ENCODE data around the gene LRRC37A3. TPM values are rescaled to one million over a fixed set of nuclear protein-coding genes. Genes with fewer than 3 reads are reported as not detected.
"Not testable (repeated sequence)": the region's sequence is repeated elsewhere in the genome, so short reads cannot be mapped to it uniquely, and the experiment has no call there.

LRRC37A3 gene
- total and polyA plus RNA-seq, 4 experiments from 2014 or later, result 0.60 to 42.8 (median 19.4) TPM

- Mint-ChIP-seq H3K4me1 (peaks cover 13 to 30% (median 15%) of the 10 kb centered on the region in 4 donors), H3K4me3 (peak overlapping the region; percentile 89 to 93 (median 91)), H3K27ac (peak overlapping the region; percentile 85 to 96 (median 95))
- peak overlapping the region; percentile 68 for H3K27ac ChIP-seq (ENCODE audit: low read depth, low read length)
- intact Hi-C loops (cut with micrococcal nuclease), result loop anchor here (5.0 kb wide), 1 partner anchor 54 kb away; no protein-coding TSS in a partner anchor
- H3K36me3 ChIP-seq (ENCODE audit: insufficient read depth, low read length); CTCF ChIA-PET (ENCODE audit: partially characterized antibody); H3K27me3 ChIP-seq (ENCODE audit: insufficient read depth, low read length); H3K27me3 Mint-ChIP-seq; H3K4me1 ChIP-seq (ENCODE audit: insufficient read depth, low read length); H3K9me3 Mint-ChIP-seq; H3K36me3 Mint-ChIP-seq; H3K9me3 ChIP-seq (ENCODE audit: control insufficient read depth in 1 of 2, low read length in 2 of 2): not testable (repeated sequence)
- H3K4me3 ChIP-seq (ENCODE audit: low read length in 2 of 2), result peak overlapping the region in 1 of 2 donors; percentile 55
- DNase-seq, result peak in 3 of 5 donors; percentile 22 to 53 (median 29)
- POLR2A ChIA-PET (ENCODE audit: partially characterized antibody), result interaction anchor here (1.9 kb wide), 1 partner anchor 55 kb away, joined by 6 read pairs; no protein-coding TSS in a partner anchor
Measured at GRCh38 chr17:64836623-64837017, 82.7 kb downstream of the LRRC37A3 start.

GRCh38 chr17:64834060-64834459, 85.2 kb downstream of the LRRC37A3 start:
- CTCF ChIA-PET (ENCODE audit: partially characterized antibody); POLR2A ChIA-PET (ENCODE audit: partially characterized antibody); H3K9me3 Mint-ChIP-seq; H3K27me3 Mint-ChIP-seq; H3K36me3 Mint-ChIP-seq; H3K9me3 ChIP-seq (ENCODE audit: control insufficient read depth in 1 of 2, low read length in 2 of 2); H3K27ac ChIP-seq (ENCODE audit: low read depth, low read length); intact Hi-C loops (cut with micrococcal nuclease); DNase-seq; H3K4me3 ChIP-seq (ENCODE audit: low read length in 2 of 2); H3K4me1 ChIP-seq (ENCODE audit: insufficient read depth, low read length); H3K36me3 ChIP-seq (ENCODE audit: insufficient read depth, low read length); H3K27me3 ChIP-seq (ENCODE audit: insufficient read depth, low read length): not testable (repeated sequence)
- peak overlapping the region in 5 of 7 donors; percentile 48 to 57 (median 52) for H3K27ac Mint-ChIP-seq
- H3K4me1 Mint-ChIP-seq, result peaks cover 18 to 43% (median 21%) of the 10 kb centered on the region in 4 donors
- peak overlapping the region in 2 of 8 donors; percentile 29 to 46 for H3K4me3 Mint-ChIP-seq

GRCh38 chr17:64830631-64831040, 88.6 kb downstream of the LRRC37A3 start:
- DNase-seq; H3K27me3 Mint-ChIP-seq; H3K4me3 Mint-ChIP-seq; intact Hi-C loops (cut with micrococcal nuclease); H3K9me3 Mint-ChIP-seq; POLR2A ChIA-PET (ENCODE audit: partially characterized antibody); H3K27ac ChIP-seq (ENCODE audit: low read depth, low read length); H3K4me1 ChIP-seq (ENCODE audit: insufficient read depth, low read length); H3K27ac Mint-ChIP-seq; H3K27me3 ChIP-seq (ENCODE audit: insufficient read depth, low read length); H3K9me3 ChIP-seq (ENCODE audit: control insufficient read depth in 1 of 2, low read length in 2 of 2); H3K36me3 ChIP-seq (ENCODE audit: insufficient read depth, low read length); CTCF ChIA-PET (ENCODE audit: partially characterized antibody); H3K4me3 ChIP-seq (ENCODE audit: low read length in 2 of 2): not testable (repeated sequence)
- peaks cover 10 to 33% (median 13%) of the 10 kb centered on the region in 4 donors for H3K4me1 Mint-ChIP-seq
- H3K36me3 Mint-ChIP-seq, result peaks cover 0 to 13% of the 10 kb centered on the region in 2 donors

- H3K36me3 ChIP-seq (ENCODE audit: insufficient read depth, low read length); DNase-seq; CTCF ChIA-PET (ENCODE audit: partially characterized antibody); intact Hi-C loops (cut with micrococcal nuclease); POLR2A ChIA-PET (ENCODE audit: partially characterized antibody); H3K9me3 Mint-ChIP-seq; H3K9me3 ChIP-seq (ENCODE audit: control insufficient read depth in 1 of 2, low read length in 2 of 2); H3K27me3 Mint-ChIP-seq; H3K27me3 ChIP-seq (ENCODE audit: insufficient read depth, low read length); H3K27ac ChIP-seq (ENCODE audit: low read depth, low read length); H3K4me3 ChIP-seq (ENCODE audit: low read length in 2 of 2); H3K4me1 ChIP-seq (ENCODE audit: insufficient read depth, low read length); H3K27ac Mint-ChIP-seq; H3K4me3 Mint-ChIP-seq: not testable (repeated sequence)
- Mint-ChIP-seq H3K36me3 (peaks cover 2 to 15% of the 10 kb centered on the region in 2 donors), H3K4me1 (peaks cover 6 to 27% (median 9%) of the 10 kb centered on the region in 4 donors)
Measured at GRCh38 chr17:64829824-64830630, 89.3 kb downstream of the LRRC37A3 start.

- CTCF ChIA-PET (ENCODE audit: partially characterized antibody); H3K4me3 ChIP-seq (ENCODE audit: low read length in 2 of 2); H3K4me1 ChIP-seq (ENCODE audit: insufficient read depth, low read length); H3K4me3 Mint-ChIP-seq; H3K27ac ChIP-seq (ENCODE audit: low read depth, low read length); POLR2A ChIA-PET (ENCODE audit: partially characterized antibody); H3K9me3 ChIP-seq (ENCODE audit: control insufficient read depth in 1 of 2, low read length in 2 of 2); DNase-seq; intact Hi-C loops (cut with micrococcal nuclease); H3K9me3 Mint-ChIP-seq; H3K36me3 ChIP-seq (ENCODE audit: insufficient read depth, low read length); H3K27me3 ChIP-seq (ENCODE audit: insufficient read depth, low read length); H3K27me3 Mint-ChIP-seq: not testable (repeated sequence)
- peak overlapping the region in 1 of 7 donors; percentile 4 for H3K27ac Mint-ChIP-seq
- H3K4me1 Mint-ChIP-seq, result peaks cover 6 to 18% (median 8%) of the 10 kb centered on the region in 4 donors
- H3K36me3 Mint-ChIP-seq, result peaks cover 8 to 24% of the 10 kb centered on the region in 2 donors
Measured at GRCh38 chr17:64829068-64829467, 90.2 kb downstream of the LRRC37A3 start.

- not testable (repeated sequence) for H3K4me3 ChIP-seq (ENCODE audit: low read length in 2 of 2); H3K9me3 Mint-ChIP-seq
Measured at GRCh38 chr17:64818904-64819303, 100.4 kb downstream of the LRRC37A3 start.

GRCh38 chr17:64815833-64816198, 103.5 kb downstream of the LRRC37A3 start:
- H3K4me3 Mint-ChIP-seq; H3K4me3 ChIP-seq (ENCODE audit: low read length in 2 of 2); CTCF ChIA-PET (ENCODE audit: partially characterized antibody); H3K36me3 ChIP-seq (ENCODE audit: insufficient read depth, low read length); H3K9me3 ChIP-seq (ENCODE audit: control insufficient read depth in 1 of 2, low read length in 2 of 2); H3K27ac Mint-ChIP-seq; intact Hi-C loops (cut with micrococcal nuclease); POLR2A ChIA-PET (ENCODE audit: partially characterized antibody); H3K27me3 ChIP-seq (ENCODE audit: insufficient read depth, low read length); H3K27me3 Mint-ChIP-seq; DNase-seq; H3K27ac ChIP-seq (ENCODE audit: low read depth, low read length); H3K4me1 ChIP-seq (ENCODE audit: insufficient read depth, low read length); H3K4me1 Mint-ChIP-seq; H3K9me3 Mint-ChIP-seq: not testable (repeated sequence)
- peaks cover 10 to 34% of the 10 kb centered on the region in 2 donors for H3K36me3 Mint-ChIP-seq

More at GRCh38 chr17:64818904-64819303, 100.4 kb downstream of the LRRC37A3 start:
- H3K36me3 ChIP-seq (ENCODE audit: insufficient read depth, low read length); H3K9me3 ChIP-seq (ENCODE audit: control insufficient read depth in 1 of 2, low read length in 2 of 2); H3K27me3 ChIP-seq (ENCODE audit: insufficient read depth, low read length); CTCF ChIA-PET (ENCODE audit: partially characterized antibody); POLR2A ChIA-PET (ENCODE audit: partially characterized antibody); H3K4me1 Mint-ChIP-seq; H3K4me3 Mint-ChIP-seq; H3K27ac ChIP-seq (ENCODE audit: low read depth, low read length); intact Hi-C loops (cut with micrococcal nuclease); H3K27me3 Mint-ChIP-seq; DNase-seq; H3K4me1 ChIP-seq (ENCODE audit: insufficient read depth, low read length): not testable (repeated sequence)
- H3K36me3 Mint-ChIP-seq, result peaks cover 12 to 44% of the 10 kb centered on the region in 2 donors
- peak overlapping the region in 1 of 7 donors; percentile 64 for H3K27ac Mint-ChIP-seq
